Glutamatergic neuron (in vitro differentiated cells): ENCODE measurements around the gene BORCS8. TPM values are rescaled to one million over a fixed set of nuclear protein-coding genes. Genes with fewer than 3 reads are reported as not detected.
"Not testable (repeated sequence)": the region's sequence is repeated elsewhere in the genome, so short reads cannot be mapped to it uniquely, and the experiment has no call there.

Experiments
- DNase-seq: peaks from one replicate; pipeline ENCODE4 v3.0.0; 2022
- H3K27ac Mint-ChIP-seq: one replicate; pipeline ENCODE4 v1.8.0; 2020; ENCODE audit warnings: mild to moderate bottlenecking, mixed read lengths, inconsistent platforms; ENCODE audit not compliant: unreplicated experiment
- H3K27me3 Mint-ChIP-seq: one replicate; pipeline ENCODE4 v1.8.0; 2020; ENCODE audit warnings: mild to moderate bottlenecking, moderate library complexity, mixed read lengths, inconsistent platforms; ENCODE audit not compliant: unreplicated experiment
- H3K36me3 Mint-ChIP-seq: one replicate; pipeline ENCODE4 v1.8.0; 2020; ENCODE audit warnings: mild to moderate bottlenecking, mixed read lengths, inconsistent platforms; ENCODE audit not compliant: unreplicated experiment
- H3K4me1 Mint-ChIP-seq: one replicate; pipeline ENCODE4 v1.8.0; 2020; ENCODE audit warnings: mild to moderate bottlenecking, low read depth, mixed read lengths, inconsistent platforms; ENCODE audit not compliant: unreplicated experiment
- H3K4me3 Mint-ChIP-seq: one replicate; pipeline ENCODE4 v1.8.0; 2020; ENCODE audit warnings: mild to moderate bottlenecking, mixed read lengths, inconsistent platforms; ENCODE audit not compliant: unreplicated experiment
- H3K9me3 Mint-ChIP-seq: one replicate; pipeline ENCODE4 v1.8.0; 2020; ENCODE audit warnings: mild to moderate bottlenecking, moderate library complexity, mixed read lengths, inconsistent platforms; ENCODE audit not compliant: unreplicated experiment
- CTCF ChIP-seq: fragments of 200-600 bp; sonication (generic); IDR thresholded peaks from one replicate; pipeline ENCODE4 v1.5.0; 2021; ENCODE audit not compliant: partially characterized antibody, unreplicated experiment
- total RNA-seq: library from RNA; stranded (reverse); fragmentation: NEBNext Ultra II Directional; extraction: Animal tissue kit (Norgen Biotek cat#: 25700); gene quantifications from one replicate; pipeline ENCODE4 v1.2.1, GENCODE V29; 2021; ENCODE audit not compliant: unreplicated experiment

Gene BORCS8
- total RNA-seq, 1 donor from 2014 or later = 20.5 TPM

GRCh38 chr19:19224150-19224851 is 32.3 kb upstream of the BORCS8 start:
- peaks cover 10% of the 10 kb centered on the region for H3K27me3 Mint-ChIP-seq
- no peaks in the 10 kb centered on the region for H3K4me1 Mint-ChIP-seq
- TF ChIP-seq CTCF = no peak
- H3K9me3 Mint-ChIP-seq = peaks cover 6% of the 10 kb centered on the region
- DNase-seq = no peak
- no peak overlapping the region for H3K27ac Mint-ChIP-seq
- H3K4me3 Mint-ChIP-seq = no peak overlapping the region
- H3K36me3 Mint-ChIP-seq = peaks cover 4% of the 10 kb centered on the region

- no peak for DNase-seq
- no peak overlapping the region for H3K27ac Mint-ChIP-seq
- no peak for TF ChIP-seq CTCF
- peaks cover 4% of the 10 kb centered on the region for H3K36me3 Mint-ChIP-seq
- peaks cover 10% of the 10 kb centered on the region for H3K27me3 Mint-ChIP-seq
- no peak overlapping the region for H3K4me3 Mint-ChIP-seq
- H3K9me3 Mint-ChIP-seq = peaks cover 4% of the 10 kb centered on the region
- H3K4me1 Mint-ChIP-seq = no peaks in the 10 kb centered on the region
Measured at GRCh38 chr19:19223636-19224035, 31.7 kb upstream of the BORCS8 start.

GRCh38 chr19:19223060-19223459 is 31.1 kb upstream of the BORCS8 start:
- peaks cover 10% of the 10 kb centered on the region for H3K27me3 Mint-ChIP-seq

GRCh38 chr19:19221000-19221399 is 29.0 kb upstream of the BORCS8 start:
- not testable (repeated sequence) for H3K9me3 Mint-ChIP-seq, H3K4me3 Mint-ChIP-seq, H3K27ac Mint-ChIP-seq, H3K4me1 Mint-ChIP-seq, DNase-seq, H3K27me3 Mint-ChIP-seq, H3K36me3 Mint-ChIP-seq

More at GRCh38 chr19:19223060-19223459, 31.1 kb upstream of the BORCS8 start:
- no peaks in the 10 kb centered on the region for H3K4me1 Mint-ChIP-seq
- no peak overlapping the region for H3K27ac Mint-ChIP-seq
- peaks cover 2% of the 10 kb centered on the region for H3K9me3 Mint-ChIP-seq
- peaks cover 4% of the 10 kb centered on the region for H3K36me3 Mint-ChIP-seq
- H3K4me3 Mint-ChIP-seq = no peak overlapping the region
- DNase-seq = no peak
- TF ChIP-seq CTCF = no peak

GRCh38 chr19:19218911-19219310 is 27.0 kb upstream of the BORCS8 start:
- Mint-ChIP-seq H3K27ac (no peak overlapping the region), H3K27me3 (peaks cover 8% of the 10 kb centered on the region), H3K9me3 (peaks cover 2% of the 10 kb centered on the region), H3K4me3 (no peak overlapping the region), H3K4me1 (peaks cover 11% of the 10 kb centered on the region), H3K36me3 (peaks cover 8% of the 10 kb centered on the region)
- no peak for DNase-seq
- TF ChIP-seq CTCF = no peak
